Measurements from ENCODE around the gene KLHDC10.

- TF ChIP-seq CTCF (IDR thresholded peaks at IDR 0.05; ENCODE audit: insufficient read depth, low read length, poor library complexity, severe bottlenecking) (no peak), EZH2phosphoT487 (conservative IDR thresholded peaks at IDR 0.05; ENCODE audit: low read length) (no peak)
Measured at GRCh38 chr7:130147710-130148325, 77.5 kb downstream of the KLHDC10 start.
